ENCODE measurements around the gene CHML.

Gene CHML

DNA sequence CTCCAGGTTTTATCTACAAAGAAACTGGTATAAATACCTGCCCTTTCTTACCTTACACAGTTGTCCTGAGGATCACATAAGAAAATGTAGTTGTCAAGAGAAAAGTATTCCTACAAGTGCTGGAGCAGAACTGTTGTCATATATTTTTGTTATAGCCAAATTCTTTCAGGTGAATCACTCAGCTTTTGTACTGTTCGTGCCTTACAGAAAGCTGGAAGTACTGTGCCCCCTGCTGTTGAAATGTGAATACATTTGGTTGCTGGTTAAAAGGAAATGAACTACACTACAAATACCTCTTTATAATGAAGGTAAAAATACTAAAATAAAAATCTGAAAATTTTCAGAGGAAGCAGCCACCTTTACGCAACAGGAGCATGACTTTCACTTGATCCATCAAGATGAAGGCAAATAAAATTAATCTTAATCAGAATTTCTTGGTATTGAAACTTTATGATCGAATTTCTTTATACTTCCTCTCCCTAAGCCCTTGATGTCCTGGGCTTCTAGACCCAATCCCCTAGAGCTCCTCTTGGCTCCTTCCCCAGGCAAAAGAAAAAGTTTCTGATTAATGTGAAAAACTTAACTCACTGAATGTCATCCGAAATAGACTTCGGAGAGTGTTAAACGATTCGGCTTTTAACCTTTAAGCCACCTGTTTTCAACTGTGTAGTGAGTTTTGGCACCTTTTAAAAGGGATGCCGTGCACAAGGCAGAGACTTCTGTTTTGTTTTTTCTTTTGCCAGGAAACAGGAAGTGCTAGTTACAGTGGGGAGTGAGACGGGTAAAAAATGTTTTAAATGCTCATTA, 12.5 kb downstream of the CHML start:
- peak overlapping the region in 2 of 5 donors; percentile 7 to 59 for H3K9ac ChIP-seq (ENCODE audit: low read length in 5 of 5)
- no peak overlapping the region for H3K27ac ChIP-seq (ENCODE audit: low read depth, low read length)
- H3K4me1 ChIP-seq (ENCODE audit: control insufficient read depth in 5 of 5, insufficient read depth in 5 of 5, low read length in 5 of 5): peaks cover 0 to 17% (median 7%) of the 10 kb centered on the region in 5 donors

GRCh38 chr1:241624935-241625334, 15.2 kb downstream of the CHML start:
- Histone ChIP-seq H3K9ac (ENCODE audit: low read length in 5 of 5) (no peak overlapping the region), H3K27ac (ENCODE audit: low read depth, low read length) (no peak overlapping the region), H3K4me1 (ENCODE audit: control insufficient read depth in 5 of 5, insufficient read depth in 5 of 5, low read length in 5 of 5) (peaks cover 0 to 17% (median 7%) of the 10 kb centered on the region in 5 donors), H3K9me3 (ENCODE audit: control insufficient read depth in 5 of 5, low read length in 5 of 5) (no peaks in the 10 kb centered on the region), H3K27me3 (ENCODE audit: control insufficient read depth in 5 of 5, insufficient read depth in 4 of 5, low read length in 5 of 5) (no peaks in the 10 kb centered on the region), H3K36me3 (ENCODE audit: control insufficient read depth in 5 of 5, insufficient read depth in 5 of 5, low read length in 5 of 5) (no peaks in the 10 kb centered on the region), H3K4me3 (ENCODE audit: low read depth in 1 of 5, low read length in 5 of 5) (no peak overlapping the region)

More for the DNA sequence above, 12.5 kb downstream of the CHML start:
- Histone ChIP-seq H3K4me3 (ENCODE audit: low read depth in 1 of 5, low read length in 5 of 5) (no peak overlapping the region), H3K27me3 (ENCODE audit: control insufficient read depth in 5 of 5, insufficient read depth in 4 of 5, low read length in 5 of 5) (no peaks in the 10 kb centered on the region), H3K9me3 (ENCODE audit: control insufficient read depth in 5 of 5, low read length in 5 of 5) (no peaks in the 10 kb centered on the region), H3K36me3 (ENCODE audit: control insufficient read depth in 5 of 5, insufficient read depth in 5 of 5, low read length in 5 of 5) (no peaks in the 10 kb centered on the region)

- H3K36me3 ChIP-seq (ENCODE audit: control insufficient read depth in 5 of 5, insufficient read depth in 5 of 5, low read length in 5 of 5): no peaks in the 10 kb centered on the region
- no peak overlapping the region for H3K27ac ChIP-seq (ENCODE audit: low read depth, low read length)
- no peak overlapping the region for H3K9ac ChIP-seq (ENCODE audit: low read length in 5 of 5)
- peaks cover 0 to 13% (median 4%) of the 10 kb centered on the region in 5 donors for H3K4me1 ChIP-seq (ENCODE audit: control insufficient read depth in 5 of 5, insufficient read depth in 5 of 5, low read length in 5 of 5)
- H3K27me3 ChIP-seq (ENCODE audit: control insufficient read depth in 5 of 5, insufficient read depth in 4 of 5, low read length in 5 of 5): no peaks in the 10 kb centered on the region
- H3K4me3 ChIP-seq (ENCODE audit: low read depth in 1 of 5, low read length in 5 of 5): no peak overlapping the region
- H3K9me3 ChIP-seq (ENCODE audit: control insufficient read depth in 5 of 5, low read length in 5 of 5): no peaks in the 10 kb centered on the region
Observed at GRCh38 chr1:241622669-241623068, 17.5 kb downstream of the CHML start.

DNA sequence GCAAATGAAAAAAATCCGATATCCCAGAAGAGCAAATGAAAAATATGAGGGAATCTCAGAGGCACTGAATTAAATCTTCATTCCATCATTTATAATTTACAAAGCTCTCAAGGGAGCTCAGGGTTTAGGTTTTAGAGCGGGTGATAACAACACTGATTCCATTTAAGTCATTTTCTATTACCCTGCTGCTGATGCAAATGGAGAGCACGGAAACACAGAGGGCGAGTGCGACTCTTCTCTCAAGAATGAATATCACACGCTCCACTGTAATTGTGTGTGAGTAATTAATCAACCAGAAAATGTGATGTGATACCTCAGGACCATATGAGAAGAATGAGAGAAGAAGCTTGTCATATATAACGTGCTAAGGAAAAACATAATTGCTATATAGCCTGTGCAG, 22.7 kb downstream of the CHML start:
- Histone ChIP-seq H3K27me3 (ENCODE audit: control insufficient read depth in 5 of 5, insufficient read depth in 4 of 5, low read length in 5 of 5) (no peaks in the 10 kb centered on the region), H3K36me3 (ENCODE audit: control insufficient read depth in 5 of 5, insufficient read depth in 5 of 5, low read length in 5 of 5) (no peaks in the 10 kb centered on the region), H3K9ac (ENCODE audit: low read length in 5 of 5) (no peak overlapping the region), H3K4me3 (ENCODE audit: low read depth in 1 of 5, low read length in 5 of 5) (no peak overlapping the region), H3K4me1 (ENCODE audit: control insufficient read depth in 5 of 5, insufficient read depth in 5 of 5, low read length in 5 of 5) (peaks cover 0 to 2% (median 0%) of the 10 kb centered on the region in 5 donors), H3K9me3 (ENCODE audit: control insufficient read depth in 5 of 5, low read length in 5 of 5) (no peaks in the 10 kb centered on the region), H3K27ac (ENCODE audit: low read depth, low read length) (no peak overlapping the region)

DNA sequence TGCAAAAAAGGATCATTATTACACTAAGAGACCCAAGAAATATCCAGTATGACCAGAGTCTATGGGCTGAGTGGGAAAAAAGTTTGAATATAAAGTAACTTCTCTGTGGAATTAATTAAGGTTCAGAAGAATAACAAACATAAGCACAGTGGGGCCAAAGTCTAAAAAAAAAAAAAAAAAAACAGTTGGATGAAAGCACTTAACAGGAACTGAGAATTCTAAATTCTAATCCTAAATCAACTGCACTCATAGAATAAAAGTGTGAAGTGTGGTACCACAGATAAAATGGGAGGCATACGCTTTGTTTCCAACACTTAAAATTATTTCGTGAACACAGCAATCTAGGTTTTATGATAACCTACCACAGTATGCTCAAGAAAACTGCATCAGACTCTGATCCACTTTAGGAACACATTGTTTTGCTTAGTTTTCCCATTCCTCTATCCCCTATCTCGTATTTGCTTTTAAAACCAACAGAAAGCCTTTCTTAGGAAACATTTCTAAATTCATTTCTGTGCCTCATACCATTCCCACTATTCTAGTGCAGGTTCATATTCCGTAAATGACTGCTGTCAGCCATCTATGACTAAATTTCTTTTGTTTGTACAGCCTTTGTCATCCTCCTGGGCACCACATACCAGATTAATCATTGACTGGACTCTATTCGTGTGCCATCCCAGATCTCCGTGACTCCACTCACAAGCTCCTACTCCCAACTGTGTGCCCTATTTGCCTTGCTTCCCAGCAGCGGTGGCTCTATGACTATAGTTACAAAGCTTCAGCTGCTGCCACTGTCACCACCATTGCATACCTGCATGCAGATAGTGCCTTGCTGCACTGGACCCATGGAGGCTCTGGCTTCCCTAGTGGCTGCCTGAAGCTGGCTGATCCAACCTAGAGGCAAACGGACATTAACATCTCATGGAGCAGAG, 24.9 kb downstream of the CHML start:
- no peak overlapping the region for H3K9ac ChIP-seq (ENCODE audit: low read length in 5 of 5)
- H3K4me1 ChIP-seq (ENCODE audit: control insufficient read depth in 5 of 5, insufficient read depth in 5 of 5, low read length in 5 of 5): peaks cover 0 to 5% (median 3%) of the 10 kb centered on the region in 5 donors
- no peaks in the 10 kb centered on the region for H3K36me3 ChIP-seq (ENCODE audit: control insufficient read depth in 5 of 5, insufficient read depth in 5 of 5, low read length in 5 of 5)
- H3K27me3 ChIP-seq (ENCODE audit: control insufficient read depth in 5 of 5, insufficient read depth in 4 of 5, low read length in 5 of 5): no peaks in the 10 kb centered on the region
- H3K27ac ChIP-seq (ENCODE audit: low read depth, low read length): no peak overlapping the region
- no peak overlapping the region for H3K4me3 ChIP-seq (ENCODE audit: low read depth in 1 of 5, low read length in 5 of 5)
- H3K9me3 ChIP-seq (ENCODE audit: control insufficient read depth in 5 of 5, low read length in 5 of 5): no peaks in the 10 kb centered on the region

DNA sequence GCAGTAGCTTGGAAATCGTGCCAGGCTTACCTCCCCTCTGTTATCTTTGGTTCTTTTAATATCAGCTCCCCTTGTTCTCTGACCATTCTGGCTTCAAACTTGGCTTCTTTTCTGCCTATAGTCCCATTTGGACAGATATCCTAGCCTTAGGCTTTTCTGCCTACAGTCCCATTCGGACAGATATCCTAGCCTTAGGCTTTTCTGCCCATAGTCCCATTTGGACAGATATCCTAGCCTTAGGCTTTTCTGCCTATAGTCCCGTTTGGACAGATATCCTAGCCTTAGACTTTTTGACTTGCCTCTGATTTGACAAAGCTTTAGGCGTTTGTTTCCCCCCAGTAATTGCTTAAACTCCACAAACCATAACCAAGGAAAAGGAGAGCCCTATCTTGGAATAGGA, 25.6 kb downstream of the CHML start:
- H3K4me3 ChIP-seq (ENCODE audit: low read depth in 1 of 5, low read length in 5 of 5): no peak overlapping the region
- H3K27ac ChIP-seq (ENCODE audit: low read depth, low read length): no peak overlapping the region
- no peaks in the 10 kb centered on the region for H3K27me3 ChIP-seq (ENCODE audit: control insufficient read depth in 5 of 5, insufficient read depth in 4 of 5, low read length in 5 of 5)
- H3K9ac ChIP-seq (ENCODE audit: low read length in 5 of 5): no peak overlapping the region
- H3K4me1 ChIP-seq (ENCODE audit: control insufficient read depth in 5 of 5, insufficient read depth in 5 of 5, low read length in 5 of 5): peaks cover 0 to 5% (median 3%) of the 10 kb centered on the region in 5 donors
- H3K9me3 ChIP-seq (ENCODE audit: control insufficient read depth in 5 of 5, low read length in 5 of 5): no peaks in the 10 kb centered on the region
- H3K36me3 ChIP-seq (ENCODE audit: control insufficient read depth in 5 of 5, insufficient read depth in 5 of 5, low read length in 5 of 5): no peaks in the 10 kb centered on the region

GRCh38 chr1:241614144-241614543, 26.0 kb downstream of the CHML start:
- H3K4me1 ChIP-seq (ENCODE audit: control insufficient read depth in 5 of 5, insufficient read depth in 5 of 5, low read length in 5 of 5): peaks cover 0 to 5% (median 3%) of the 10 kb centered on the region in 5 donors
- H3K27me3 ChIP-seq (ENCODE audit: control insufficient read depth in 5 of 5, insufficient read depth in 4 of 5, low read length in 5 of 5): no peaks in the 10 kb centered on the region
- H3K27ac ChIP-seq (ENCODE audit: low read depth, low read length): no peak overlapping the region

GRCh38 chr1:241612533-241613477, 27.4 kb downstream of the CHML start:
- Histone ChIP-seq H3K4me1 (ENCODE audit: control insufficient read depth in 5 of 5, insufficient read depth in 5 of 5, low read length in 5 of 5) (peaks cover 0 to 5% (median 3%) of the 10 kb centered on the region in 5 donors), H3K9ac (ENCODE audit: low read length in 5 of 5) (no peak overlapping the region), H3K4me3 (ENCODE audit: low read depth in 1 of 5, low read length in 5 of 5) (no peak overlapping the region), H3K27me3 (ENCODE audit: control insufficient read depth in 5 of 5, insufficient read depth in 4 of 5, low read length in 5 of 5) (no peaks in the 10 kb centered on the region), H3K36me3 (ENCODE audit: control insufficient read depth in 5 of 5, insufficient read depth in 5 of 5, low read length in 5 of 5) (no peaks in the 10 kb centered on the region), H3K27ac (ENCODE audit: low read depth, low read length) (peak overlapping the region; percentile 11), H3K9me3 (ENCODE audit: control insufficient read depth in 5 of 5, low read length in 5 of 5) (no peaks in the 10 kb centered on the region)

More at GRCh38 chr1:241614144-241614543, 26.0 kb downstream of the CHML start:
- H3K36me3 ChIP-seq (ENCODE audit: control insufficient read depth in 5 of 5, insufficient read depth in 5 of 5, low read length in 5 of 5): no peaks in the 10 kb centered on the region
- H3K4me3 ChIP-seq (ENCODE audit: low read depth in 1 of 5, low read length in 5 of 5): no peak overlapping the region
- no peak overlapping the region for H3K9ac ChIP-seq (ENCODE audit: low read length in 5 of 5)
- H3K9me3 ChIP-seq (ENCODE audit: control insufficient read depth in 5 of 5, low read length in 5 of 5): no peaks in the 10 kb centered on the region

- no peaks in the 10 kb centered on the region for H3K9me3 ChIP-seq (ENCODE audit: control insufficient read depth in 5 of 5, low read length in 5 of 5)
- H3K9ac ChIP-seq (ENCODE audit: low read length in 5 of 5): no peak overlapping the region
- peaks cover 0 to 5% (median 3%) of the 10 kb centered on the region in 5 donors for H3K4me1 ChIP-seq (ENCODE audit: control insufficient read depth in 5 of 5, insufficient read depth in 5 of 5, low read length in 5 of 5)
- H3K4me3 ChIP-seq (ENCODE audit: low read depth in 1 of 5, low read length in 5 of 5): no peak overlapping the region
- H3K36me3 ChIP-seq (ENCODE audit: control insufficient read depth in 5 of 5, insufficient read depth in 5 of 5, low read length in 5 of 5): no peaks in the 10 kb centered on the region
- H3K27ac ChIP-seq (ENCODE audit: low read depth, low read length): no peak overlapping the region
- H3K27me3 ChIP-seq (ENCODE audit: control insufficient read depth in 5 of 5, insufficient read depth in 4 of 5, low read length in 5 of 5): no peaks in the 10 kb centered on the region
Observed at GRCh38 chr1:241611736-241612135, 28.4 kb downstream of the CHML start.
